ENCODE data around the gene LHX4. TPM values are rescaled to one million over a fixed set of nuclear protein-coding genes. Genes with fewer than 3 reads are reported as not detected.

The LHX4 gene
- total and polyA plus RNA-seq, 2 of the 13 experiments (the other 11 are each of a cell fraction or from before 2014, with no cell fraction given), result 0.03 to 0.07 TPM

DNA sequence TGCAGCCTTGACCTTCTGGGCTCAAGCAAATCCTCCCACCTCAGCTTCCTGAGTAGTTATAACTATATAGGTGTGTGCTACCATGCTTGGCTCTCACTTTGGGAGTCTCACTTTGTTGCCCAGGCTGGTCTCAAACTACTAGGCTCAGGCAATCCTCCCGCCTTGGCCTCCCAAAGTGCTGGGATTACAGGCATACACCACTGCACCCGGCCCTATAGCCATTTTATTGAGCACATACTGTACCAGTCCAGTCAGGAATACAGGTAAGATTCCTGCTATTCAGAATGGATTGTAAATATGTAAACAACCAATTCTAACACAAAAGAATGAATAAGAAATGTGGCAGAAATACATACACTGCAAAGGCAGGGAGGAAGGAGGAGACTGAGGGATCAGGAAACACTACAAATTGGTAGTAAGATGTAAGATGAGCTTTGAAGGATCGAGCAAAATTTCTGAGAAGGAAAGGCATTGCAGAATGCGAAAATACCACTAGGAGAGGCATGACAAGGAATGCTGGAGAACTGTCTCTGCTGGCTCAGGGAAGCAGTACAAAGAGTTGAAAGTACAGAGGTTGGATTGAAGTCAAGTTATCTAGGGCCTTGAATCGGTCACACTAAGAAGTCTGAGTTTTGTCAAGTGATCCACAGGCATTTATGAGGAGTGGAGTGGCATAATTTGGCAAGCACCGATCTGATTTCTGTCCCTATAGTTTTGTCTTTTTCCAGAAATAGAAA, 60.4 kb downstream of the LHX4 start:
- no peak overlapping the region for H3K4me2 ChIP-seq (ENCODE audit: low read depth, low read length)
- FAIRE-seq (no peak), DNase-seq (ENCODE audit: low spot score) (no peak), ATAC-seq (peak; percentile 37; the same call in 1 of the 3 replicates)
- no peak overlapping the region for H2AFZ ChIP-seq (ENCODE audit: low read length)
- ChIA-PET POLR2A (no interaction called here), CTCF (ENCODE audit: low intra/inter-chr PET ratio, low total read pairs) (no interaction called here)
- H3K36me3 ChIP-seq (replicated peaks in 1 of 2; ENCODE audit: control insufficient read depth in 1 of 2, insufficient read depth in 2 of 2, low read length in 2 of 2), result peaks cover 3 to 18% of the 10 kb centered on the region in 2 experiments
- H4K20me1 ChIP-seq (ENCODE audit: insufficient read depth, low read length), result no peaks in the 10 kb centered on the region
- intact Hi-C loops (cut with micrococcal nuclease; ENCODE audit: unreplicated experiment) (loop anchor here (1.0 kb wide), 1 partner anchor 20 kb away; no protein-coding TSS in a partner anchor), in situ Hi-C loops (cut with HindIII; ENCODE audit: extremely low pct_ligation_motif_present, low pct_unique_long_range_greater_than_20kb) (no loop called here)
- BruUV-seq (replicated peaks), result no TSS peak
- WGBS (ENCODE audit: low lambda C conversion rate), result 92% methylated on average over 6 of the region's 6 CpGs
- H3K79me2 ChIP-seq (ENCODE audit: insufficient read depth, low read length), result no peaks in the 10 kb centered on the region
- TF ChIP-seq ZSCAN20 (CRISPR knock-in tag; IDR thresholded peaks at IDR 0.05; ENCODE audit: borderline replicate concordance) (no peak), NFYB (CRISPR knock-in tag; IDR thresholded peaks at IDR 0.05) (no peak), ATM (IDR thresholded peaks at IDR 0.05; ENCODE audit: borderline replicate concordance) (no peak), ZNF430 (CRISPR knock-in tag; IDR thresholded peaks at IDR 0.05) (no peak), ZSCAN31 (CRISPR knock-in tag; IDR thresholded peaks at IDR 0.05; ENCODE audit: low read depth) (no peak)
- TF ChIP-seq, protein P1, sequence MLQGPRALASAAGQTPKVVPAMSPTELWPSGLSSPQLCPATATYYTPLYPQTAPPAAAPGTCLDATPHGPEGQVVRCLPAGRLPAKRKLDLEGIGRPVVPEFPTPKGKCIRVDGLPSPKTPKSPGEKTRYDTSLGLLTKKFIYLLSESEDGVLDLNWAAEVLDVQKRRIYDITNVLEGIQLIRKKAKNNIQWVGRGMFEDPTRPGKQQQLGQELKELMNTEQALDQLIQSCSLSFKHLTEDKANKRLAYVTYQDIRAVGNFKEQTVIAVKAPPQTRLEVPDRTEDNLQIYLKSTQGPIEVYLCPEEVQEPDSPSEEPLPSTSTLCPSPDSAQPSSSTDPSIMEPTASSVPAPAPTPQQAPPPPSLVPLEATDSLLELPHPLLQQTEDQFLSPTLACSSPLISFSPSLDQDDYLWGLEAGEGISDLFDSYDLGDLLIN (CRISPR knock-in tag; IDR thresholded peaks at IDR 0.05; ENCODE audit: borderline replicate concordance), result no peak
- H3K4me1 ChIP-seq (ENCODE audit: insufficient read depth, low read length), result peaks cover 22% of the 10 kb centered on the region
- peak overlapping the region; percentile 45 for H3K27ac ChIP-seq (ENCODE audit: extremely low read length, insufficient read depth, low read length)
- no peaks in the 10 kb centered on the region for H3K27me3 ChIP-seq (ENCODE audit: control insufficient read depth in 1 of 2, insufficient read depth in 2 of 2, low read length in 2 of 2)
- H3K4me3 ChIP-seq (replicated peaks in 1 of 3; ENCODE audit: insufficient read depth in 1 of 3, low read depth in 2 of 3, low read length in 3 of 3), result no peak overlapping the region
- H3K9ac ChIP-seq (ENCODE audit: insufficient read depth, low read depth, low read length), result no peak overlapping the region
- H3K9me3 ChIP-seq (ENCODE audit: low read length), result peaks cover 7% of the 10 kb centered on the region

DNA sequence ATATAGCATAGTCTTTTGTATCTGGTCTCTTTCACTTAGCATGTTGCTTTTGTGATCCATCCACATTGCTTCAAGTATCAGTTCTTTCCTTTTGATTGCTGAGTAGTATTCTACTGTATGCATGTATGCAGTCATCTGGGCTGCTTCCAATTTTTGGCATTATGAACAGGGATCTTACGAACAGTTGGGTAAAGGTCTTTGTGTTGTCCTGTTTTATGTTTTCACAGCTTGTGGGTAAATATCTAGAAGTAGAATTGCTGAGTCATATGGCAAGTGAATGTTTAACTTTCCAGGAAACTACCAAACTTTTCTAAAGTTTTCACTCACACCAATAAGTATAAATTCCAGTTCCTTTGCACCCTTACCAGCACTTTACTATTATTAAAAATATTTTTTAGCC, 60.9 kb downstream of the LHX4 start:
- no peaks in the 10 kb centered on the region for H4K20me1 ChIP-seq (ENCODE audit: insufficient read depth, low read length)
- peak overlapping the region; percentile 23; the same call in 1 of the 2 replicates for H3K4me2 ChIP-seq (ENCODE audit: low read depth, low read length)
- H3K27me3 ChIP-seq (ENCODE audit: control insufficient read depth in 1 of 2, insufficient read depth in 2 of 2, low read length in 2 of 2), result no peaks in the 10 kb centered on the region
- H3K4me1 ChIP-seq (ENCODE audit: insufficient read depth, low read length), result peaks cover 22% of the 10 kb centered on the region
- WGBS (ENCODE audit: low lambda C conversion rate), result 8% methylated on average over 1 of the region's 1 CpG
- H2AFZ ChIP-seq (ENCODE audit: low read length), result no peak overlapping the region
- BruUV-seq (replicated peaks), result no TSS peak
- no peak overlapping the region for H3K4me3 ChIP-seq (replicated peaks in 1 of 3; ENCODE audit: insufficient read depth in 1 of 3, low read depth in 2 of 3, low read length in 3 of 3)
- ChIA-PET POLR2A (no interaction called here), CTCF (ENCODE audit: low intra/inter-chr PET ratio, low total read pairs) (no interaction called here)
- peaks cover 7% of the 10 kb centered on the region for H3K9me3 ChIP-seq (ENCODE audit: low read length)
- intact Hi-C loops (cut with micrococcal nuclease; ENCODE audit: unreplicated experiment) (loop anchor here (1.0 kb wide), 1 partner anchor 21 kb away; no protein-coding TSS in a partner anchor), in situ Hi-C loops (cut with HindIII; ENCODE audit: extremely low pct_ligation_motif_present, low pct_unique_long_range_greater_than_20kb) (no loop called here)
- H3K27ac ChIP-seq (ENCODE audit: extremely low read length, insufficient read depth, low read length), result peak overlapping the region; percentile 45
- H3K79me2 ChIP-seq (ENCODE audit: insufficient read depth, low read length), result no peaks in the 10 kb centered on the region
- no peak overlapping the region for H3K9ac ChIP-seq (ENCODE audit: insufficient read depth, low read depth, low read length)
- peak; percentile 60 for ATAC-seq
- peaks cover 3 to 18% of the 10 kb centered on the region in 2 experiments for H3K36me3 ChIP-seq (replicated peaks in 1 of 2; ENCODE audit: control insufficient read depth in 1 of 2, insufficient read depth in 2 of 2, low read length in 2 of 2)
- peak; percentile 30 for FAIRE-seq
- DNase-seq (ENCODE audit: low spot score), result peak; percentile 55
- TF ChIP-seq, protein P2, sequence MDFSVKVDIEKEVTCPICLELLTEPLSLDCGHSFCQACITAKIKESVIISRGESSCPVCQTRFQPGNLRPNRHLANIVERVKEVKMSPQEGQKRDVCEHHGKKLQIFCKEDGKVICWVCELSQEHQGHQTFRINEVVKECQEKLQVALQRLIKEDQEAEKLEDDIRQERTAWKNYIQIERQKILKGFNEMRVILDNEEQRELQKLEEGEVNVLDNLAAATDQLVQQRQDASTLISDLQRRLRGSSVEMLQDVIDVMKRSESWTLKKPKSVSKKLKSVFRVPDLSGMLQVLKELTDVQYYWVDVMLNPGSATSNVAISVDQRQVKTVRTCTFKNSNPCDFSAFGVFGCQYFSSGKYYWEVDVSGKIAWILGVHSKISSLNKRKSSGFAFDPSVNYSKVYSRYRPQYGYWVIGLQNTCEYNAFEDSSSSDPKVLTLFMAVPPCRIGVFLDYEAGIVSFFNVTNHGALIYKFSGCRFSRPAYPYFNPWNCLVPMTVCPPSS (IDR thresholded peaks at IDR 0.05), result no peak
- TF ChIP-seq ZNF841 (CRISPR knock-in tag; IDR thresholded peaks at IDR 0.05; ENCODE audit: borderline replicate concordance), result no peak
- TF ChIP-seq TRIM24 (CRISPR knock-in tag; IDR thresholded peaks at IDR 0.05), result no peak
- TF ChIP-seq ZFAT (CRISPR knock-in tag; conservative IDR thresholded peaks at IDR 0.05), result no peak
- no peak for TF ChIP-seq PHF5A (CRISPR knock-in tag; IDR thresholded peaks at IDR 0.05; ENCODE audit: low read depth, unreplicated experiment)
- TF ChIP-seq HNRNPUL1 (IDR thresholded peaks at IDR 0.05; ENCODE audit: low read depth, low read length), result peak; percentile 62; the same call in 1 of the 2 replicates
- no peak for TF ChIP-seq FOXJ3 (CRISPR knock-in tag; IDR thresholded peaks at IDR 0.05; ENCODE audit: borderline replicate concordance)
- no peak for TF ChIP-seq ZNF543 (CRISPR knock-in tag; IDR thresholded peaks at IDR 0.05)
- TF ChIP-seq NR1H2 (CRISPR knock-in tag; IDR thresholded peaks at IDR 0.05; ENCODE audit: borderline replicate concordance, low read depth), result no peak
